HG03045 (cell line): ENCODE results near the gene ADRA2B.
A peak's percentile ranks its signal among the peaks of the same experiment; 100 is the strongest.
"Not testable (repeated sequence)": the region's sequence is repeated elsewhere in the genome, so short reads cannot be mapped to it uniquely, and the experiment has no call there.

Source experiments
- ATAC-seq: cut with Tn5 transposase; IDR thresholded peaks from one replicate; pipeline ENCODE4 v1.9.1; 2021; ENCODE audit warnings: mild to moderate bottlenecking, moderate library complexity; ENCODE audit not compliant: unreplicated experiment

The ADRA2B gene

DNA sequence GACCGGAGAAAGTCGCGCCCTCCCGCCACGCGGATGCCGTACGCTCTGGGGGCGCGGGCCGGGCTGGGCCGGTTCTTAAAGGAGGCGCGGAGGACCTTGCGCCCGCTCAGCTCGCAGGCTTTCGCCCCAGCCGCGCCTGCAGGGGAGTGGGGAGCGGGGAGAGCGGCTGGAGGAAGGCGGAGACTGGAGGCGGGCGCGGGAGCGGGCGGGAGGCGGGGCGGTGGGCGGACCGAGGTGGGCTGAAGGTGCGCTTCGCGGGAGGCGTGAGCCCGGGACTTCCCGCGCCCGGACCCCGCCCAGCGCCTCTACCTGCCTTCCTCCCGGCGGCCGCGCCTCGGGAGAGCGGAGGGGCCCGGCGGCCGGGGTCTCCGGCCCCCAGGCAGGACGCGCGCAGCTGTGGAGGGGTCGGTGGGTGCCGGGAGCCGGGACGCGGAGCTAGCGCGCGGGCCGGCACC, at the start of gene ADRA2B:
TSS of gene ADRA2B (minus strand) at position 148 of the 455 bp plus-strand sequence. CDS start 422 bp downstream, outside the sequence.
- peak; percentile 50 for ATAC-seq

GRCh38 chr2:96164459-96165184, 48.3 kb upstream of the ADRA2B start:
- peak; percentile 73 for ATAC-seq

GRCh38 chr2:96163768-96164429, 47.5 kb upstream of the ADRA2B start:
- peak; percentile 55 for ATAC-seq

DNA sequence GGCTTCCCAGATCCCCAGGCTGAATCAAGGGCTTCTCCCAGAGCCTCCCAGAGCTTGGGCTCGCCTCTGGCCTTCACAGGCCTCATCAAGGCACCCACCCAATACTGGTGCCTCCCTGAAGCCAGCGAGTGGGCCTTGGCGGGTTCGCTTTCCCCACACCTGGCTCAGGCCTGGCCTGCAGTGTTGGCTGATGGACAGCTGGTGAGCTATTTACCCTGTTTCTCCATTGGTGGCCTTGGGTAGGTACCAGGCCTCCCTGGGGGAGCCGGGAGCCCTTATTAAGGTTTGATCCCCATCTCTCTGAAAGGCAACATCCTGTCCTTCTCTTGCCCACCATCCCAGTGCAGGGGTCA, 47.0 kb upstream of the ADRA2B start:
- peak; percentile 10 for ATAC-seq

- ATAC-seq, result no peak
Observed at GRCh38 chr2:96161898-96162297, 45.5 kb upstream of the ADRA2B start.

GRCh38 chr2:96160366-96160765, 44.0 kb upstream of the ADRA2B start:
- ATAC-seq, result not testable (repeated sequence)

DNA sequence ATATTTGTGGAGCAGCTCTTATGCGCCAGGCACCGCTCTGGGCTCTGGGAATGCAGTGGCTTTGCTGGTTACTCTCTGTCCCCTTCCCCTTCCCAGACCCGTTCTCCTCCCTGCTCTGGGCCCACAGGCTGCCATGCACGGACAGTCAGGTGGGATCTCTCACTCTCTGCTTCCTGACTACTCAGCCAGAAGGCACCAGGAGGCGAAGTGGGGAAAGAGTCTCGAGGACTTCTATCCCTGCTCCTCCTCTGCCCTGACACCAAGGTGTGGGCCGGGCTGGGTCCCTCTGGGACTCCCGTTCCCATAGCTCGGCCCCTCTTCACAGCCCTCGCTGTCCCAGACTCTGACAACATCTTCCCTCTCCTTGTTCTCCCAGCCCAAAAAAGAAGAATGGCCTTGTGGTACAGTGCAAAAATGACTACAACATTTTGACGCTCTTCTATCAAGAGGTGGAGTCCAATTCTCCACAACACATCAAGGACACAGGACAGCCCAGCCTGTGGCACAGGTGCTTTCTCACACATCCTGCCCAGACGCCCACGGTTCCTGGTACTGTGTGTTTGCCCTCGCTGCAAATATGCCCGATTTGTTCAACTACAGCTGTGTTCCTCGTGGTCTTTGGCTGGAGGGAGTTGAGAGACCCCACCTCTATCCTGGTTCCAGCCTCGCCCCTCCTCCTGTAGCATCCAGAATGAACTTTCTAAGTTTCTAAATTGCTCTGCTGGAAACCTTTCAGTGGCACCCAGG, 42.9 kb upstream of the ADRA2B start:
- no peak for ATAC-seq

- no peak for ATAC-seq
Observed at GRCh38 chr2:96158554-96158940, 42.2 kb upstream of the ADRA2B start.

- ATAC-seq, result peak; percentile 64
Observed at GRCh38 chr2:96157649-96158553, 41.5 kb upstream of the ADRA2B start.

GRCh38 chr2:96156926-96157648, 40.7 kb upstream of the ADRA2B start:
- ATAC-seq, result peak; percentile 2

DNA sequence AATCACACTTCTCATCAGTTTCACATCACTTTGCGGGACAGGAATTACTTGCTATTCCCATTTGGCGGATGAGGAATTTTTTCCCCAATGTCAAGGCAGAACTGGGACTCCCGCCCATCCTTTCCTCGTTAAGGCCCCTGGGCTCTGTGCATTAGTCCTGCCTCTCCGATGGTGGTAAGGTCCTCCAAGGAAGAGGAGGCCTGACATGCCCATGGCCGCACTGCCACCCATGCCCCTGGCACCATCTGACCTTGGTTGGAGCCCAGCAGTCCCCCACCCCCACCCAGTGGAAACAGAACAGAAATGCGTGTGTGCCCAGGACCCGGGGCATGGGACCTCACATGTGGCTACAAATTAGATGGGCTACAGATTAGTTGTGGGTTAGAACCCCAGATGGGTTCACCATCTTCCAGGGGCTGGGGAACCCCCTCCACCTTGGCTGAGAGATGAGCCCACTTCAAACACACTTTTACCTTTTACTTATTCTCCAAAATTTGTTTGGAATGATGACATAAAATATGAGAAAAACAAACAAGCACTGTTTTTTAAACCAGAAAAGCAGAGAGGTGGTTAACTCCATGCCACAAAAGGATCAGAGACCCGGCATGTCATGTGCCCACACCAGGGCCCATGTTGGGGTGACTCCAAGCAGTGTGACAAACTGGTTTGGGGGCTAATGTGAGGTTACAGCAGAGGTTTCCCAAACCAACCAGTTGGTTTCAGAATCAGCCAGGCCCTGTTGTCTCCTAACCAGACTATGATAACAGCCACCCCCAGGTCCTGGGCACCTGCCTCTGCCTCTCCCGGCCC, 39.8 kb upstream of the ADRA2B start:
- no peak for ATAC-seq

GRCh38 chr2:96154506-96155380, 38.4 kb upstream of the ADRA2B start:
- ATAC-seq, result no peak

GRCh38 chr2:96153991-96154431, 37.6 kb upstream of the ADRA2B start:
- no peak for ATAC-seq

- ATAC-seq, result no peak
Observed at GRCh38 chr2:96153291-96153713, 36.9 kb upstream of the ADRA2B start.

GRCh38 chr2:96152304-96153161, 36.2 kb upstream of the ADRA2B start:
- ATAC-seq, result no peak

DNA sequence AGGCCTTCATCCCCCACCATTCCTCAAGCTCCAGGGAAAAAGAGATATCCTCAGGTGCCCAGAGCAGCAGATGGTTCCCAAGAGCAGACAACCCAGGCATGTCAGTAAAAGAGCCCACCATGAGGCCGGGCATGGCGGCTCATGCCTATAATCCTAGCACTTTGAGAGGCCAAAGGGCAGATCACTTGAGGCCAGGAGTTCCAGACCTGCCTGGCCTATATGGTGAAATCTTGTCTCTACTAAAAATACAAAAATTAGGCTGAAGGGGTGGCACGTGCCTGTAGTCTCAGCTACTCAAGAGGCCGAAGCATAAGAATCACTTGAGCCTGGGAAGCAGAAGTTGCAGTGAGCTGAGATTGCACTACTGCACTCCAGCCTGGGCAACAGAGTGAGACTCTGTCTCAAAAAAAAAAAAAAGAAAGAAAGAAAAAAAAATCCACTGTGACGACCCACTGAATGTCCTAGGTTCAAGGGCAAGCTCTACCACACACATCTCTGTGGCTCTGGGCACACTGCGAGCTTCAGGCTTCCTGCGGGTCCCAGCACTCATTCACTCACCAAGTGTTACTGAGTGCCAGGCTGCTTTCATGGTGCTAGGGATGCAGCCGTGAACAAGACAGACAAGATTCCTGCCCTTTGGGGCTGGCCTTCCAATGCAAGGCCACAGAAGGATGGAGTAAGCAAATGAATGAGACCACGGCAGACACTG, 35.4 kb upstream of the ADRA2B start:
- ATAC-seq, result no peak
